HL-60 (cell line): ENCODE data around the gene KCNQ1.

Experiments
- POLR2AphosphoS5 ChIP-seq: IDR thresholded peaks from 2 replicates; pipeline ENCODE4 v1.6.1; 2012; ENCODE audit warnings: low read depth
- TF ChIP-seq, protein P1 (sequence below): IDR thresholded peaks from one replicate; pipeline ENCODE4 v1.5.1; 2011; ENCODE audit warnings: low read length, control low read depth, inconsistent platforms; ENCODE audit not compliant: insufficient read depth

GRCh38 chr11:2765491-2765890 is 320.7 kb downstream of the KCNQ1 start:
- TF ChIP-seq, protein P1, sequence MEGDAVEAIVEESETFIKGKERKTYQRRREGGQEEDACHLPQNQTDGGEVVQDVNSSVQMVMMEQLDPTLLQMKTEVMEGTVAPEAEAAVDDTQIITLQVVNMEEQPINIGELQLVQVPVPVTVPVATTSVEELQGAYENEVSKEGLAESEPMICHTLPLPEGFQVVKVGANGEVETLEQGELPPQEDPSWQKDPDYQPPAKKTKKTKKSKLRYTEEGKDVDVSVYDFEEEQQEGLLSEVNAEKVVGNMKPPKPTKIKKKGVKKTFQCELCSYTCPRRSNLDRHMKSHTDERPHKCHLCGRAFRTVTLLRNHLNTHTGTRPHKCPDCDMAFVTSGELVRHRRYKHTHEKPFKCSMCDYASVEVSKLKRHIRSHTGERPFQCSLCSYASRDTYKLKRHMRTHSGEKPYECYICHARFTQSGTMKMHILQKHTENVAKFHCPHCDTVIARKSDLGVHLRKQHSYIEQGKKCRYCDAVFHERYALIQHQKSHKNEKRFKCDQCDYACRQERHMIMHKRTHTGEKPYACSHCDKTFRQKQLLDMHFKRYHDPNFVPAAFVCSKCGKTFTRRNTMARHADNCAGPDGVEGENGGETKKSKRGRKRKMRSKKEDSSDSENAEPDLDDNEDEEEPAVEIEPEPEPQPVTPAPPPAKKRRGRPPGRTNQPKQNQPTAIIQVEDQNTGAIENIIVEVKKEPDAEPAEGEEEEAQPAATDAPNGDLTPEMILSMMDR = no peak
- no peak for TF ChIP-seq POLR2AphosphoS5
